ENCODE data around the gene PCSK6.
"Not testable (repeated sequence)": the region's sequence is repeated elsewhere in the genome, so short reads cannot be mapped to it uniquely, and the experiment has no call there.

PCSK6 gene

DNA sequence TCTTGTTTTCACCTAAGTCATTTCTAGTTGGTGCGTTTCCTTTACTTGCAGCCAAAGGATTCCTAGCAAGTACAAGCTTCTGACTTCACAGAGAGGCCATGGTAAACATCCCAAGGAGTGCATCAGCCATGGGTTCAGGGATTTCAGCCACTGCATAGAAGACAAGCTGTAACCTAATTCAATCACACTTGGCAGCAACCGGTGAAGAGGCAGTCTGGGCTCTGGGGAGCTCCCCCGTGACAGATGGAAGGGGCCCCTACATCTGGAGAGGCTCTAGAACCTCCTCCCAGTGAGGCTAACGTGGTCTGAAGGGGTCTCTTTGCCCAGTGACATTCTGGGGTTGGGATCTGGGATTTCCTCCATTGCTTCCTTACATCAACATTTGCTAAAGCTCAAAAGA is 186.1 kb downstream of the PCSK6 start:
- no peak for DNase-seq

DNA sequence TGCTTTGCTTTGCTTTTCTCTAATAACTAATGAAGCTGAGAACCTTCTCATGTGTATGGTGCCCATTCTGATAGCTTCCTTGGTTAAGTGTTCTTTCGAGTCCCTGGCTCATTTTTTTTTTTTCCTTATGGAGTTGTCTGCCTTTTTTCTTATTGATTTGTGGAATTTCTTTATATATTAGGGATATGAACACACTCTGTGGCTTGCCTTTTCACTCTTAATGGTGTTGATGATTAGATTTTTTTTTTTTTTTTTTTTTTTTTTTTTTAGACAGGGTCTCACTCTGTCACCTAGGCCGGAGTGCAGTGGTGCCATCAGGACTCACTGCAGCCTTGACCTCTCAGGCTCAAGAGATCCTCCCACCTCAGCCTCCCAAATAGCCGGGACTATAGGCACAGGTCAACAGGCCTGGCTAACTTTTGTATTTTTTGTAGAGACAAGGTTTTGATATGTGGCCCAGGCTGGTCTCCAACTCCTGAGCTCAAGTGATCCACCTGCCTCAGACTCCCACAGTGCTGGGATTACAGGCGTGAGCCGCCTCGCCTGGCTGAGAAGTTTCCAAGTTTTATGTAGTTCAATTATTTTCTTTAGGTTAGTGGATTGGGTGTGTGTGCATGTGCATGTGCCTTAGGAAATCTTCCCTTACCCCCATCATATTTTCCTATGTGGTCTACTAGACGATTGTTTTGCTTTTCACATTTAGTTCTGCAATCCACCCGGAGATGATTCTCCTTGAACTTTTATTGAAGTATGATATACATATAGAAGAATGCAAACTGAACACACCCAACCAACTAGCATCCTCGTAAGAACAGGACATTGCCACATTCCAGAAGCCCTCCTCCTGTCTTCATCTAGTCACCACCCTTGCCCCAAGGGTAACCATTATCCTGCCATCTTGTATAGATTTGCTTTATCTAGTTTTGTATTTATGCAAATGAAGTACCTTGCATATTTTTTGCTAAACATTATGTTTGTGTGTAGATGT is 192.8 kb downstream of the PCSK6 start:
- no peak for DNase-seq

- DNase-seq: no peak
Measured at GRCh38 chr15:101295607-101296161, 193.8 kb downstream of the PCSK6 start.

DNA sequence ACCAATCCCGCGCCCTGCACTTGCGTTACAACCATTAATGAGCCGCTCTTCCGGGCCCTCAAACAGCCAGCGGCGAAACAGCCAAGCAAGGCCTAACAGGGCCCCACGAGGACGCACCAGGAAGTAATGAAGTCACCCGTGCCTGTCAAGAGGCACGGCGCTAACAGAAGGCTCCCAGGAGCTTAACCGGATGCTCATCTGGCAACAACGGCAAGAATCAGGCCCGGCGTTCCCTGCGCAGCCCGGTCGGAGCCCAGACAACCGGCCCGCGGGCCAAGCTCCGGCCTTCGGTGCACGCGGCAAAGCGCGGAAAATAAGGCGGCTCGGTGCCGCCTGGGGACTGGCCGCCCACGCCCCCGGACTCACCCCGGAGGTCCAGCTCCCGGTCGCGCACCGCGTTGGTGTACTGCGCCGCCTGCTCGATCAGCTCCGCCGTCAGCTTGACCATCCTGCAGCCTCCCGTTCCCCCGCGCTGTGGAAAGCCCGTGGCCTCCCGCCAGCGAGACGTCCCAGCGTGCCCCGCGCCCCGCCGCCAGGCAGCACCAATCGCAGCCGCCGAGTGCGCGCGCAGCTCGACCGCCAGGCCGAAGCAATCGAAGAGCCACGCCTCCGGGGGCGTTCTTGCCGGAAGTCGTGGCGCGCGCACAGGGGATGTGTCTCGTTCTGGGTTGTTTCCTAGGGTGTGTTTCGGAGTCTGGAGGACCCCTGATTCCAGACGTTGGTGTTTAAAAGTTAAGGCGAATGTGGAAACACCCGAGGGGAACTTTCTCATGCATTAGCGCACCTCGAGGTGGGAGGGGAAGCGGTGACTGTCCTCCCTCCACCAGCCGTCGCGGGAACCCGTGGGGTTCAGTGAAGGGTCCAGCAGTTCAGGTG is 194.5 kb downstream of the PCSK6 start, which contains the start of gene SNRPA1:
Gene SNRPA1, minus strand, starts transcription at position 518 of the 876 bp plus-strand sequence. Its CDS starts 70 bp downstream, at position 448.
- peak; percentile 96 for DNase-seq

DNA sequence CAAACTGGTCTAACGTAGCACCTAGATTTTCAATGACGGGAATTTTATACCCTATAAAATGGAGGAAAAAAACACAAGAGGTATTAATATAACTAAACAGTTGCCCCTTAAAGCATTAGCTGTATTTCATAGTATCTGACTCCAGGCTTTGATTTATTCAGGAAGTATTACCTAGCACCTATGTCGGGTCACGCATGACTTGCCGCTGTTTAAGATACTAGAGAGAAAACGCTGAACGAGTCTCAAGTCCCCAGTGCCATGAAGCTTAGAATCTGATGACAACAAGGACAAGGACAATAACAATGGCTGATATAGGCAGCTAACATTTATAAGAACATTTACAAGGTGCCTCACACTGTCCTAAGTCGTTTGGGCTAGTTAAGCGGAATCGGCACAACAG is 196.4 kb downstream of the PCSK6 start:
- DNase-seq: peak; percentile 20

GRCh38 chr15:101288905-101289513 is 200.5 kb downstream of the PCSK6 start:
- DNase-seq: peak; percentile 77

DNA sequence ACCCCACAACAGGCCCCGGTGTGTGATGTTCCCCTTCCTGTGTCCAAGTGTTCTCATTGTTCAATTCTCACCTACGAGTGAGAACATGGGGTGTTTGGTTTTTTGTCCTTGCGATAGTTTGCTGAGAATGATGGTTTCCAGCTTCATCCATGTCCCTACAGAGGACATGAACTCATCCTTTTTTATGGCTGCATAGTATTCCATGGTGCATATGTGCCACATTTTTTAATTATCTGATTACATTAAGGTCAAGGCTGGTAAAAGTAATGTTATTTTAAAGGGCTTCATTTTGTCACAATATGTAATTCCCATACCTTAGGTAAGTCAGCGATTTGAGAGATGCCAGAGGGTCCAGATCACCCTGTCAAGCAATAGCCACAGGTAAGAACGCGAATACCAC is 202.2 kb downstream of the PCSK6 start:
- DNase-seq: not testable (repeated sequence)

DNA sequence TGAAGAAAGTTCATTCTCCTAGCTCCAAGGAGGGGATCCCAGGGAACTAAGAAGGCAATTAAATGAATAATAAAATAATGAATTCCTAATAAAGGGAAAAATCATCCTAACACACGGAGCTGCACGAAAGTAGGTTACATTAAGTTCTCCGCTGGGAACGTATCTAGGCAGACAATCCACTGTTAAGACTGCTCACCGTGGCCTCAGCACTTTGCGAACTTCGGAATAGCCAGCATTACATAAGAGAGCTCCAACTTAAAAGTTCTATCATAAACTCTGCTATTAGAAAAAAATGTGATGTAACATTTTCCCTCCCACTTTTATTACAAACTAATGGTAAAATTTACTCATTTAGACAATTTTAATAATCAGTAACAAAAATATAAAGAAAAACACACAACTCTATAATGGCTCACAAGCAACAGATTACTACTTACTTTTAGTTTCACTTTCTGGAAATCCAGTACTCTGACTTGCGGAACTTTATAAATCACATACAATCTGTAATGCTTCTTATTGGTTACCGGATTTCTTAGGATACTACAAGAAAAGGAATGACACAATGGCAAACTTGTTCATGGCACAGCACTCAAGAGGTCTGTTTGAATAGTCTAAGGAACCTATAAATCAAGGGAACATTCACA is 202.9 kb downstream of the PCSK6 start:
- no peak for DNase-seq

GRCh38 chr15:101283931-101284330 is 205.6 kb downstream of the PCSK6 start:
- DNase-seq: no peak

DNA sequence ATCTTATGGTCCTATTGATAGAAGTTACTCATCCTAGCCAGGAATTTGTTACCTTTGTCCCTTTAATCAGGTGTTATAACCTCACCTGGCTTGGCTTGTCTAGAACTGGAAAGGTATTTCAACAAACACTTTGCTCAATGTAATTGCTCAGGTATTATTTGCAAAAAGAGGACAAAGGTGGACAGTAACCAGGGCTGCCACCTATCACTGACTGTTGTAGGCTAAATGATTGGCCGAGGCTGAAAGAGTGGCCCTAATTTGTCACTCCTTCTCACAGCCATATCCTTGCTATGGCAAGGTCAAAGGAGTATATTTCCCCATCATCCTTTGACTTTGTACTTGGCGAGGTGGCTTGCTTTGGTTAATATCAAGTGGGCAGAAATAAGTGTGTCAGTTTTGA is 209.5 kb downstream of the PCSK6 start:
- DNase-seq: no peak

- DNase-seq: no peak
Measured at GRCh38 chr15:101277943-101278564, 211.5 kb downstream of the PCSK6 start.

DNA sequence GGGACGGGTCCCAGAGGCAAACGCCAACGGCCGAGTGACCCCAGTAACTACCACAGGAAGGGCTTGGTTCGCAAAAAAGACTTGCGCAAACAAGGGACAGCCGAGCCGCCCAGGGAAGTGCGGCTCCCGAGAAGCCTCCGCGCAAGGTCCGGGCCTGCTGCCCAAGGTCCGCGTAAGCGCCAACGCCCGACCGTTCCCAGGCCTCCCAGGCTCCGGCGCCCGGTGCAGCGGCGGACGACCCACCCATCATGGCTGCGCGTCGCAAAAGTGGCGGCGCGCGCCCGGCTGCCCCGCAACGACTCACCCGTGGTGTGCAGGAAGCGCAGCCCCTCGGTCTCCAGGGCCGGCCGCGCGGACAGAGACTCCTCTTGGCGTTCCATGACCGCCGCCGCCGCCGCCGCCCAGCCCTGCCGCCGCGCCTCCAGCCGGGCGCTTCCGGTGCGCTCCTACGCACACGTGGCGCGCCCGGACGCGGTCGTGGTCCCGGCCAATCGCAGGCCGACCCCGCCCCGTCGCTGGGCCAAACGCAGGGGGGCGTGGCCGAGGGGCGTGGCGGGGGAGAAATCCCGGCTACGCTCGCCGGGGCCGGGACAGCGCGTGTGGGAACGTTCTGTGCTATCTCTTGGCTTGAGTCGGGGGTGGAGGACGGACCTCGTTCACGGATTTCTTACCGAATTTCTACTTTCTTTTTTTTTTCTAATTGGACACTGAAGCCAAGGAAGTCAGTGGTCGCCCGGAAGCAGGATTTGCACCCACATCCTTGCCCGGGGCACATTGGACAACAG is 212.3 kb downstream of the PCSK6 start, which contains the start of gene SELENOS:
Gene SELENOS, minus strand, starts transcription at position 448 of the 785 bp plus-strand sequence. Its CDS starts 68 bp downstream, at position 380.
- peak; percentile 82 for DNase-seq

DNA sequence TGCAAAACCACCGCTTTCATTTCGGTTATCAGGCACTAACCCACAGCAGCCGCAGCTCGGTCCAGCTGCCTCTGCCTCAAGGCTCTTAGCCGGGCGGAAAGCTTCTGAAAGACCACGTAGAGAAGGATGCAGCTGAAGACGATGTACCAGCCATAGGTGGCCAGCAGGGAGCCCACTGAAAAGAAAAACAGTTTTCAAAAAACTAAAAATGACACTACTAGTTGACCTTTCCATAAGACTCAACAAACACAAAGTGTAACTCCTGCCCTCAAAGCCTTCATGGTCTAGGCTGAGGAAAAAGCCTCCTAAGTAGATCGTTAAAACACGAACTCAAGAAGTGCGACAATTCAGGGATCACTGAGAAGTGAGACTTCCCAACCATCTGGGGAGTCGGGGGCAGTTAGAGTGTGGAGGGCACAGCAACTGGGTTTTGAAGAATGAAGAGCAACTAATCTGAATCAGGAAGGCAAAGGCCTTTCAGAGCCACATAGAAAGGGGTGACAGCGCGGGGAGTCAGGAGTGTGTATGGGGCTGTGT is 212.9 kb downstream of the PCSK6 start:
- DNase-seq: peak; percentile 43

- no peak for DNase-seq
Measured at GRCh38 chr15:101275018-101275417, 214.5 kb downstream of the PCSK6 start.

GRCh38 chr15:101273534-101273933 is 216.0 kb downstream of the PCSK6 start:
- no peak for DNase-seq

DNA sequence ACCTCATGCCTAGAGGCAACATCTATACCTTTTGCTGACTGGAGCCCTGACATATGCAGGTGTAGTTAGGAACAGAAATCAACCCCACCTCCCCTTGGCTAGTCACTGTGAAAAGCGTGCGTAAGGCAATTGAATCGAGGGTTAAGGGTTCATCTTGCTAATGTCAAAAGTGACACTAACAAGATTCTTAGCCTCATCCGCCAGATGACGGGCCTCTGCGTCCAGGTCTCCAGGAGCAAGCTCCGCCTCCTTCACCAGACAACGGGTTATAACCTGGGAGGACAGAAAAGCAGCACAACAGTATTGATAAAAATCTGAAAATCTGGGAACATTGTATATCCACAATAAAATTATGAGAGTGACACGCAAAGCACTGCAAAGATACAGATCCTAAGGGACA is 216.9 kb downstream of the PCSK6 start:
- no peak for DNase-seq

DNA sequence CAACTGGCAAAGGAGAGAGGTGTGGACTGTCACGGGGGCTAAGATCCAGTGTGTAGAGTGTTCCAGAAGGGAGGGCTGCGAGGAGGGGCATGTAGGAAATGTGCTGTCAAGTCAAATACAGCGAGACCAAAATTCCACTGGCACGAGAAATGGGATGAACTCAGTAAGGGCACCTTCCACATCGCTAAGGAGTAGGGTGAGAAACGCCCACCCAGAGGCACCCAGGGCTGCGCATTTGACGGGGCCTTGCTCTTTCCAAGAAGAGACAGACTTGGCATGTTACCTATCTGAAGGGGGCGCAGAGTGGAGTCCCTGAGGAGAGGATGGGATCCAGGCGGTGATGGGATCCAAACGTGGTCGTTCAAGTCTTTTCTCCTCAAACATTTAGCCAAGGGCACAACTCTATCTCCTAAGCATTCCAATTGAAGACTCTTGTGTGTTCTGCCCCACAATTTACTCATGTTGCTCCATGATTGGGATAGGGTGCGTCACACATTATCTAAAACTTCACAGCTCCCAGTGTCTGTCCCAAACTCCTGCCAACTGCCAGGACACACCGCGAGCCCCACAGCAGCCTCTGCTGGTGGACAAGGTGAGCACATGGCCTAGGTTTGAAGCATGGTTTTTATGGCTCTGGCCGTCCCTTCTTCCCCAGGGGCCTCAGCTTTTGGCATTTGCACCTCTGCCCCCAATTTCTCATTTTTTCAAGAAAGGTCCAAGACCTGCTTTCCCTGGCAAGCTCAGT is 219.9 kb downstream of the PCSK6 start:
- no peak for DNase-seq

DNA sequence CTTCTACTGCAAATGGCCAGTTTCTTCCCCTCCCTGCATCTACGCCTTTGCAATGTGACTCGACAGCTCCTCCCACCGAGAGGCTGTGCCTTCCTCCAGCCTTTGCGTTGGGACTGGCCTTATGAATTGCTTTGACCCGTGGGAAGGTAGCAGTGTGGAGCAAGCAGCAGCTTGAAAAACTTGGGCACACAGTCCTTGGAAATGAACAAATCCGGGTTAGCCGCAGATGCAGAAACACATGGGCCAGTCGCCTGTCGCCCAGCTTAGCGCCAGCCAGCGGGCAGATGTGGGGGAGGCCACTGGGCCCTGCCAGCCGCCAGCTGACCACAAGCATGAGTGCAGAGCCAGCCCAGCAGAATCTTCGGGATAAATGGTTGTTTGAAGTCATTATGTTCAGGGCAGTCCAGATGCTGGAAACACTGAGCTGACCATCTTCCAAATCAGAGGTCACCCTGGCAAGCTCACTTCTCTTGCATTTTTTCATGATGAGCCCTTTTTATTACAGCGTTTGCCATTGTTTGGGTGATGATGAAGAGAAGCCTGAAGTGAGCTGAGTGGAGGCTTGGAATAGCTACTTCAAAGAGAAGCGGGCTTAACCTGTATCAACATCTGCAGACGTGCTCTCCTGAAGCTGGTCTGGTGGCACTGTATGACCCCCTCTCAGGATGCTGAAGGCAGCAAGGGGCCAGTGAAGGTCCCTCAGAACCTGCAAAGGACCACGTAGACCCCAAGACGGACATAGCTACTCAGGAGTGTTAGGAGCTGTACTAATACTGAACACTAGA is 222.0 kb downstream of the PCSK6 start:
- no peak for DNase-seq

- DNase-seq: no peak
Measured at GRCh38 chr15:101266787-101267186, 222.7 kb downstream of the PCSK6 start.
